Endometrial microvascular endothelial cells (primary cell): ENCODE measurements around the gene NTM. TPM values are rescaled to one million over a fixed set of nuclear protein-coding genes. Genes with fewer than 3 reads are reported as not detected.

Experiments used
- in situ Hi-C: cut with HindIII; loops from 2 replicates; pipeline ENCODE4 v1.10.0; 2017; ENCODE audit warnings: low sequenced_read_pairs, low pct_unique_long_range_greater_than_20kb; ENCODE audit errors: inconsistent ontology term
- total RNA-seq: library from RNA; depleted of rRNA; stranded (reverse); fragments of >200 nt; gene quantifications from one replicate; pipeline ENCODE4 v1.2.3, GENCODE V29; 2015; ENCODE audit errors: inconsistent ontology term

The NTM gene
- total RNA-seq, 1 donor from 2014 or later = 4.3 TPM

DNA sequence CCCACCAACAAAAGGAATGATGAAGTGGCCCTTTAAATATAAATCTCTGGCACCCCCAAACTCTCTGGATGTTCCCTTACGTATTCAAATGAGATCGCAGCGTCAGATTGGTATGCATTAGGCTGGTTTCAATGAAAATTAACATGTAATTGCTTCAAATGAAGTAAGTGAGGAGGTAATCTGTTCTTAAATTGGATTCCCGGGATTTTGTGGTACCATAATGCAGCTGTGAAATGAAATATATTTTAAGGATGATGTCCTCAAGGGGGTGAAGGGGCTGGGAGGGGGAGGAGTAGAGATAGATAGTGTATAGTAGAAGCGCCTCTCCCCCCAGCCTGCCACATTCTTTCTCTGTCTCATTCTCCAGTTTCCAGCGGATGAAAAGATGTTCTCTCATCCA, 748.2 kb downstream of the NTM start:
- in situ Hi-C loops = loop anchor here (25.0 kb wide), 1 partner anchor 256 kb away; no protein-coding TSS in a partner anchor

DNA sequence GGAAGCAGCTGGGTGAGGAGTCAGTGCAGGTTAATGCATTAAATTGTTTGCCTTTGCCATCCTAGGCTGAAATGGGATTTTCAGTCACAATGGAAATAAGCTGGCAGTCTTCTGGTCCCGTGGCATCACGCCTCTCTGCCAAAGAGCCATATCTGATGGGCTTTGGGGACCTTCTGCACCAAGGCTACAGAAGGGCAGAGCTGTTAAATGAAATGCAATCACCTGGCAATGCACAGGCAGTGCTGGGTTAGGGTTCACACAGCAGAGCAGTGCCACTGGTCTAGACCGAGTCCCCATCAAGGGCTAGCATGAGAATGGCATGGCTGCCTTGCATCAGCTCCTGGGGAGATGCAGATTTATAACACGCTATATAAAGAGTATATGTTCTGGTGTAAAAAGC, 749.2 kb downstream of the NTM start:
- in situ Hi-C loops = loop anchor here (25.0 kb wide), 1 partner anchor 257 kb away; no protein-coding TSS in a partner anchor

DNA sequence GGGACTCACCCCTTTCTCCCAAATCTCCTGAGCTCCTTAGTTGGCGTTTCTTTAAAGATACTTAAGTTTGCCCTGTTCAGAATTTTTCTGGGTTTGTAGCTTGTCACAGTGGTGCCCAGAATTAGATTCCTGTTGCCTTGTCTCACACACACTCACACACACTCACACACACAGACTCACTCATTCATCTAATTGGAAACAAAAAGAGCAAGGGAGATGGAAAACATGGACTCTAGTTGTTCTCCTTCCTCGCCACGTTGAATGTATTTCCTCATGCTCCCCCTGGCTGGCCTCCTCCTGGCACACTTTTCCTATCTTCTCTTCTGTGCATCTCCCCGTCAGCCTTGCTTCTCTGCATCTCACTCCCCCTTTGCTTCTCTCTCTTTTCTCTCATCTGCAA, 752.3 kb downstream of the NTM start:
- in situ Hi-C loops = loop anchor here (25.0 kb wide), 1 partner anchor 260 kb away; no protein-coding TSS in a partner anchor

DNA sequence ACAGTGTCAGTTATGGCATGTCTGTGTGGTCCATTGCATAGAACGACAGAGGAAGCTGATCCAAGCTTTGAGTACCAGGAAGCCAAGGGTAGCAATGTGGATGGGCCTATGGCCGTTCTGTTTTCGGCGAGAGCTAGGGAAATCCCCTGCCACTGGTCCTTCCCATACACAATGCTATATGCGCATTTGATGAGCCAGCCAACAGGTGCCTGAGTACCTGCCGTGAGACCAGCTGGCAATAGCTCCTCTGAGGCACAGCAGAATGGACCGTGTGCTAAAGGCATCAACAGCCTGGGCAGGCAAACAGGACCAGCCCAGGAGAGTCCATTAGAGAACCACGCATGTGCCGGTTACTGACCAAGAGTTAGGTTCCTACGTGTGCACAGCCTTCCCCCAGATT, 753.0 kb downstream of the NTM start:
- in situ Hi-C loops = loop anchor here (25.0 kb wide), 1 partner anchor 261 kb away; no protein-coding TSS in a partner anchor

DNA sequence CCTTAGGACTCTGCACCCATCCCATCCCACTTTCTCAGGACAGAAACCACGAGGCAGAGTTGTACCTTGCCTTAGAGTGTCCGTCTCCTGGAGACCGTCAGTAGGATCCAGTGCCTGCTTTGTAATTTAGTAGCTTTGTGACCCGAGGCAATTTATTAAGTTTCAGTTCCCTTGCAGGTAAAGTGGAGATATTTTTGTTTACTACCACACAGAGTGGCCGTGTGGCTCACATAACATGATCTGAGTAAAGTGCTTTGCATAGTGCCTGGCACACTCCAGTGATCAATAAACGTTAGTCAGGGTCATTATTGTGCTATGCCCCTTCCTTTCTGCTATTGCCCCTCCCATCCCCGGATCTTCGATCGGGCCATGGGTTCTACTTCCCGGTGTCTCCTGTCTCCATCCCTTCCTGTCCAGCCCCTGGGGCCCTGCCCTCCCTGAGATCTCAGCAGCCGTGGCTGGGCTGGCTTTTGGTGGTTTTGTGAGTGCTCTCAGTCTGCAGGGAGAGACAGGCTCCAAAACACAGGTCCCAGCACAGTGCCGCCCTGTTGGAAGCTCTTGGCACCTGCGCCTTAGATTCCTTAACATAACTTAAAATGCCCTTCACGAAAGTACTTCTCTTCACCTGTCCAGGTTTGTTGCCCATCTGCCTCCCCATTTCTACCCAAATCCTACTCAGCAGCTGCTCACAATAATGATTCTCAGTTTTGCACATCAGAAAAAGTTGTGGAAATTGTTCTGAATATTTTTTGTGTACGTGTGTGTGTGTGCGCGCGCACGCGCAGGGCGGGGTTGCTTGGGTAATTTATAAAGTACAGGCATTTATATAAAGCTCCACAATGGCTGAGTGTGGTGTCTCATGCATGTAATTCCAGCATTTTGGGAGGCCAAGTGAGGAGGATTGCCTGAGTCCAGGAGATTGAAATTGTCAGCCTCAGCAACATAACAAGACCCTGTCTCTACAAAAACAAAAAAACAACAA, 753.7 kb downstream of the NTM start:
- in situ Hi-C loops = loop anchor here (25.0 kb wide), 1 partner anchor 262 kb away; no protein-coding TSS in a partner anchor

DNA sequence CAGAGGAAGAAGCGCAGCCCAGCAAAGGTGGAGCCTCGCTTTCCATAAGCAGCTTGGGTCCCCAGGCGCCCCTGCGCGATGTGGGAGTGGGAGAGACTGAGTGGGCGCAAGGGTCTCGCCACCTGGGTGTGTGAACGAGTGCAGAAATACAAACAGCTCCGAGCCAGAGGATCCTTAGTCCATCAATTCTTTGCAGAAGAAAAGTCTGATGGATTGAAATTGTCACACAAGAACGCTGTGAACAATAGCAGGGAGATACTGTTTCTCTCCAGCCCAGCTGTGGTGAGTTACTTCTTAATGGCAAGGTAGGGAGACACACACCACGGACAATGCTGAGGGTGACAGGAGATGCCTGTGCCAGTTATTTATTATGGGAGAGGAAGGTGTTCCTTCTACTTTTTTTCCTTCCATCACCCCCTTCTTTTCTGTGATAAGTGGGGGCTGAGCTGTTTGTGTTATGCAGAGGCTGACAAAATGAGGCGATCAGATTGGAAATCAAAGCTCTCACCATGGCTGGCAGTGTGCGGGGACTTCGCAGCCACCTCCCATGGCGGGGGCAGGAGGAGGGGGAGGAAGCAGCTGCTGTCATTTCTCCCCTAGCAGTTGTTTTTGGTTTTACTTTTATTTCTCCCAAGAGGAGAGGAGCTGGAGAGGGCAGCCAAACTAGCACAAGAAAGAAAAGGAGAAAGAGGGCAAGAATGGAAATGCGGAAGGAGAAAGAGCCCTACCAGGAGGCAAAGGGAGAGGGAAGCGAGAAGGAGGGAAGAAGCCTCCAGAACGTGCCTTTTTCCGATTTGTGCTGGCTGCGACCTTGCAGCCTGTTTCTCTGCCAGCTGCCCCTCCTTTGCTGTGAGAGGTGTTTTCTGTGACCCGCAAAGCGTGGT, 755.8 kb downstream of the NTM start:
- in situ Hi-C loops = no loop called here

DNA sequence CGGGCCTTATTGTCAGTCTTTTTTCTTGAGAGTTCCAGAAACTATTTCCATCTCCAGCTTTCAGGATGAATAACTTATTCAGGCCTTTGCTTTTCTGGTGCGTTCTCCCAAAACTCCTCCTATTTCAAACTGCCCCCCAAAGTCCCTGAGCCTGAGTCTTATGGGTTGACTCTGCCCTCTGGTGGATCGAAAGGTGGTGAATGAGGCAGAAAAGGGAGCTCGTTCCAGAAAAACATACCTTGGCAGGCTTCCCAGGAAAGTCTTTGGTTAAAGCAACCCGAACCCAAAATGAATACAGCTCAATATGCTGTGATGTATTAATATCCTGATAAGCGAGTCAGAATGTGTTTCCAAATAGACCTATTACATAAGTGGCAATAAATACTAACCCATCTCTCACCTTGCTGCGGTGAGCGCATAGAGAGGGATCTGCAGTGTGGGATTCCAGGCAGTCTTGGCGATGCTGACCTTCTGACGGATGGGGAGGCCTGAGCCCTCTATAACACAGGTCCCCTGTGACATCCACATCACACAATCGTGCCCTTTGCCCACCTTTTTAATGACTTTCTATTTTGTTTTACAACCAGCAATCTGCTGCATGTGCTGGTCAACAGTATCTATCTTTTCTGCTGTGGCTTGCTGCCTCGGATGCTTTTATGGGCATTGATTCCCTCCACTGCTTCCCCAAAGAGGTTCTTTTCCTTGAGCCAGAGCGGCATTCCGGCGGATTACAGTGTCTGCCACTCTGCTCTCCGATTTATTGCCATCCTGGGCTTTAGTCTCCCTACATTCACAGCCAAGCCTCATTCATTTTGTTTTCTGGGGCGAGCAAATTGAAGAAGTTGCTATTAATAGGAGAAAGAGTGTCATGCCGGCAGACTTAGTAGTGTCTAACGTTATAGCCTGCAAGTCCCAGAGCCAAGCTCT, 756.8 kb downstream of the NTM start:
- in situ Hi-C loops = no loop called here

DNA sequence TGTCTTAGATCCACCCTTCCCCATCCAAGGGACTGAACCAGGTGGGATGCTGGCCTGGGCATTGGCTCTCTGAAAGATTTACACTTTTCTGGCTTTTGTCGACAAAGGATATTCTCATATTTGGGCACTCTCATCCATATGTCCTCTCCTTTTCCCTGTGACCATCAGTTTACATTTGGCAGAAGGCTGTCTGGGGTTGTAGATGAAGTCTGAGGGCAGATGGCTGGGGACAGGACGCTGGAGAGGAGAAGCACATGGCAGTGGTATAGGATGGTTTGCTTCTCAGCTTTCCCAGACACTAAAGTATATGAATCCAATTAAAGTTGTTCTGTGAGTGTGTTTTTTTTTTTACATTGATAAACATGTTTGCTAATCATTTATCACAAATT, 757.5 kb downstream of the NTM start:
- in situ Hi-C loops = no loop called here

DNA sequence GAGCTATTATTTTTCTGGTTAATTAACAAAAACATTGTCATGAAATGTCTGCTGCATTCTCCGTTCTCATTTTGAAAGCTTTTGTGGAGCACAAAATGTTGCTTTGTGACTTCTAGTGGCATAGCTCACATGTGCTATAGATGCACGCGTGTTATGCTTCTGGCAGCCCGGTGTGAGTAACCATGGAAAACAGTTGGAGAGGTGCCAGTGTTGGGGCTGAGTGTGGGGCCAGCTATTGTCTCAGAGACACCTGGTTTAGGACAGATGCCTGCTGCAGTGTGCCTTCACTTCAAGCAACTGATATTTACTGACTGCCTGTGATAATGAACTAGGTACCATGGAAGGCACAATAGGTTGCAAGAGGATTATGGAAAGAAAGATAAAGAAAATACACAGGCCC, 760.6 kb downstream of the NTM start:
- in situ Hi-C loops = no loop called here

DNA sequence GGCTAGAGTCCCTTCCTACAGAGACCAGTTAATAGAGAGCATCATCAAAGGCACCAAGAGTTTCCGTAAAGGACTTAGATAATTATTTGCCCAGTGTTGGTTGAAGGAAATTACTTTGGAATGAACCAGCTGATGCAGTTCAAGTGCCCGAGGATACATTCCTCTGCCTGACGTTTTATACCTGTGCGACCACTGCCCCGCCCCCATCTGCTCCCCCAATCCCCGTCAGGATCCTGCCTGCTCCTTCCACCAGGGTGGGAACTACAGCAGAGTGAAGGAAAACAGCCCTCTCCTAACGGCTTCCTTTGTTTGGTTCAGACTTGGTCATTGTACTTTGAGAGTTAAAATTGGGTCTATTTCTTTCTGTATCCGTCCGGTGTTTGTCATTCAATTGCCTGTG, 761.5 kb downstream of the NTM start:
- in situ Hi-C loops = no loop called here

DNA sequence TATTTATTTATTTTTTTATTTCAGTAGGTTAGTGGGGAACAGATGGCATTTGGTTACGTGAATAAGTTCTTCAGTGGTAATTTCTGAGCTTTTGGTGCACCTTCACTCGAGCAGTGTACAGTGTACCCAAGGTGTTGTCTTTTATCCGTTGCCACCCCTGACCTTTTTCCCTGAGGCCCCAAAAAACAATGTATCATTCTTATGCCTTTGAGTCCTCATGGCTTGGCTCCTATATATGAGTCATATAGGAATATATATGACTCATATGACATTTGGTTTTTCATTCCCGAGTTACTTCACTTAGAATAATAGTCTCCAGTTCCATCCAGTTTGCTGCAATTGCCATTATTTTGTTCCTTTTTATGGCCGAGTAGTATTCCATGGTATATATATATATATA, 763.9 kb downstream of the NTM start:
- in situ Hi-C loops = no loop called here

DNA sequence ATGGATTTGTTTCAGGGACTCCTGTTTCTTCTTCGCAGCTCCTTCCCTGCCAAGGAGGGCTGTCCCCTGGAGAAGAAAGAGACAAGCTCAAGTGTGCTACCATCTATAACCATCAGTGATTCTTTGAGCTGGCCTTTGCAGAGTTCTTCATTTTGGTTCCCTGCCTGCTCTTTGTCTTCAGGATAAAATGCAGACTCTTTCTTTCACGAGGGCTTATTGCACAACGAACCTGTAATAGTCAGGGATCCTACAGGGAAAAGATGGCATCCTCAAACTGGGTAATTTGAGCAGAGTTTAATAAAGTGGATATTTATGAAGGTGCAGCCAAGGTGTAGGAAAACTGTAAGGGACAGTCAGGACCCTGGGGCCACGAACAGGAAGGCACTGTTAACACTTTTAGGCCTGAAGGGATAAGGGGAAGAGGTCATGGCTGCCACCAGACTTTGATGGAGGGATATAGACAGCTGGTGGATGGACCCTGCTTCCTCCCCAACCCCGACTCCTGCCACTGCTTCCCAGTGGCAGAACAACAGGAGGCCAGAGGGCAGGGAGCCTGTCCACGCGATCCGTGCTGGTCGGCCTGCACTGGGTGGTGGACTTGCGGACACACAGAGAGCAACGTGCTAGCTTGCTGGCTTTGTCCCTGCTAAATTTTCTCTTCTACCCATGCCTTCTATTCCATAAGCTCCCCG, 767.0 kb downstream of the NTM start:
- in situ Hi-C loops = no loop called here

DNA sequence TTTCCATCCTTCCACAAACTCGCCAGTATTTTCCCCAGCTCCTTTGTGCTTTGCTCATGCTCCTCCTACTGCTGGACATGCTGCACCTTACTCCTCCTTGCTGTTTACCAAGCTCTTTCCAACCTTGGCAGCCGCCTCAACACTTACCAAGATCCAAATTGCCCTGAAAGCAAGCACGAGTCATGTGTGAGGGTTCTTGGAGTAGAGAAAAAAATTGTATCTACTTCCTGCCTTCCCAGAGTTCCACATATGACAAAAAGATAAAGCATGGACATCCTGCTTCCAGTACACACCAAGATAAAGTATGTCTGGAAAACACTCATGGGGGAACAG, 767.5 kb downstream of the NTM start:
- in situ Hi-C loops = no loop called here

DNA sequence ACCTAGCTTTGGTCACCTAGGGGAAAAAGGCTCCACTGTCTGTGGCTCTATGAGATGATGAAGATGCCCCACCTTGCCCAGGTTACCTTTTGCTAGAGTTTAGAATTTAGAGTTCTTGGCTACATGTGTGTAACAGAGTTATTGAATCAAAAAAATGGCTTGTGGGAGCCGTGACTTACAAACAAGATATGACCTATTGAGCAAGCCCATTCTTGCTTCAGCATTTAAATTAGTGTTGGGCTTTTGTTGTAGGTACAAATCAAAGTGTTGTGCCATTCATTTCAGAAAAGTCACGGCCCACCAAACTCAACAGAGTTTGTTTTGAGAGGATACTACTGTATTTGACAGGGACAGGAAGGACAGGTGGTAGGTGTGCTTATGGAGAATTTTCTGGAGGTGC, 768.8 kb downstream of the NTM start:
- in situ Hi-C loops = no loop called here

DNA sequence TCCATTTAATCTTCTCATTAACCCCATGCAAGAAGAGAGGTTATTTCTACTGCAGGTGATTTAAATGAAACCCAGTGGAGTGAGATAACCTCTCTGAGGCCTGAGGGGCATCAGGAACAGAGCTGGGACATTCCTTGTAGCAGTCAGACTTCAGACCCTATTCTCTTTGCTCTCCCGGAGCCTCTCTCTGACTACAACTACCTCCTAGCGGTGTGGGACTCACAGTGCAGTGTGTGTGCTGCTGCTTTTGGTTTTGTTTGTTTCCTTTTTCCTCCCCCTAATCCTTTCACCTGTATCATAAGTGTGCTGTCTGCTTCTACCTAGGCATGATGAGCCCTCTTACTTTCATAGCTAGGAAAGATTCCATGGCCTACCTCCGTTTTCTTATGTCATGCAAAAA, 769.6 kb downstream of the NTM start:
- in situ Hi-C loops = no loop called here

DNA sequence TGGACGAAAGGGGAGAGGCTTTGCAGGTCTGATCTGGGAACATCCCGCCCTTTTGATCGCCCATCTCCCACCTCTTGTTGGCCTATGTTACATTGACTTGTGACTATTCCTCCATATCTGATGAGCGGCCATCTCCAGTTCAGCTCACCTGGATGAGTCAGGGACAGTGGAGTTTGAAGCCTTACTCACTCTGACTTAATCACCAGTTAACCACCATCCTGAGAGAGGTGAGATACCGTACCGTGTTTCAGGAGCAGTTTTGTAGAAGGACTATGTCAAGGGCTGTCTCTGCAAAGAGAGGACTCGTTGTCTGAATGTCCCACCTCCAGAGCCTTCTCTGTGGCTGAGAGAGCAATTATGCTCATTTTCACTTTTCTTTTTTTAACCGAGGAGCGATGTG, 771.7 kb downstream of the NTM start:
- in situ Hi-C loops = no loop called here

DNA sequence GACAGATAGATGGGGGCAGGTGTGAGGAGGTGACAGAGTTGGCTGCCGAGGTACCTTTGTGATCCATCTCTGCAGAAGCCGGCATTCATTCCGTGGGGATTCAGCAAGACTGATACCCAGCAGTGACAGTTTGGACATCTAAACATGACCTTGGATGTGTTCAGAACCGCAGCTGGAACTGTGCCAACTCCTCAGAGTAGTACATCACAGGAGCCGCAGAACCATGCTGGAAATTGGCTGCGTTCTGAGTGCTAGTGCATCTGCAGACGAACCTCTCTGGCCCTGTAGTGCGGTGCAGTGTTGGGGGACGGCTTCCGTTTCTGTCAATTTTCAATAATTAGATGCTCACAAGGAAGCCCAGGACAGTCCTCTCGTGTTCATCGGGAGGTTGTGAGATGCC, 772.1 kb downstream of the NTM start:
- in situ Hi-C loops = no loop called here

DNA sequence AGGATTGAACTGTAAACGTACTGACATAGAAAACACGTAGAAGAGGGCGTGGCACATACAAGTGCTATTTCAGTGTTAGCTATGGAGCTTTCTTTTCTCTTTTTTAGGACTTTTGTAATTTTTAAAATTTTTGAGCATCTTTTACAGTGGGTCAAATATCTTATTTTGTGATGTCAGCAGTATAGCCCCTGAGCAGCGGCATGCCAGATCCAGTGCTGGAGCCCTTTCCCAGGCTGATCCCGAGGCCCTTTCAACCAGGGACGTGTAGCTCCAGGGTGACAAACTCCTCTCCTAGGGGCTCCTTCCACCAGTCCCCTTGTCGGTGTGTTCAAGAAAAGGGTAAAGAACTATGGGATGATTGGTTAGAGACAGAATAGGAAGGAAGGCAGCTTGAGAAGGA, 777.0 kb downstream of the NTM start:
- in situ Hi-C loops = no loop called here
